ENCODE measurements around the gene CETP. TPM values are rescaled to one million over a fixed set of nuclear protein-coding genes. Genes with fewer than 3 reads are reported as not detected.

Gene CETP
- total RNA-seq, 2 experiments from 2014 or later = not detected

DNA sequence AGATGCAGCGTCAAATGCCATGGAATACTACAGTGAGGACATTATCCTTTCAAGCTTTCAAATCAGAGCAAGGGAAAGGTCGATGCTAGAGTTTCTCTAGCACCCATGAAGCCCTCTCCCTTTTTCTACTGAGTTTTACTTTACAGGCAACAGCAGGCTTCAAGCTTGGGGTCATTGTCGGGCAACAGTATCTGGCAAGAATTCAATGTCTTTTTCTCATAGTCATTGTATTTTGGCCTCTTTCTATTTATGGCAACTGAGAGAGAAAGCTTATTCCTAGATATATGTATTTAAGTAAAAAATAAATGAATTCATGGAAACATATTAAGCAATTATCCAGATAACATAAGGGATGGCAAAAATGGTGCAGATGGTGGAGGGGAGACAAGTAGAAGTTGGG lies 364 bp upstream of the CETP start:
- ChIA-PET CTCF (interaction anchor here (1.3 to 6.1 kb wide), 2 partner anchors 9 to 80 kb away, joined by 3 to 89 read pairs; no protein-coding TSS in a partner anchor), POLR2A (interaction anchor here (1.5 kb wide), 2 partner anchors 16 to 30 kb away, joined by 3 to 8 read pairs; no protein-coding TSS in a partner anchor)
- ATAC-seq = no peak
- no peaks in the 10 kb centered on the region for H3K36me3 Mint-ChIP-seq (ENCODE audit: low read depth)
- no peaks in the 10 kb centered on the region for H3K9me3 Mint-ChIP-seq (ENCODE audit: insufficient read depth)
- no peak overlapping the region for H3K4me3 Mint-ChIP-seq
- H3K27me3 Mint-ChIP-seq (ENCODE audit: low read depth) = peaks cover 2% of the 10 kb centered on the region
- DNase-seq = no peak
- no peak overlapping the region for H3K27ac Mint-ChIP-seq
- H3K4me1 Mint-ChIP-seq (ENCODE audit: low read depth) = peaks cover 22% of the 10 kb centered on the region

DNA sequence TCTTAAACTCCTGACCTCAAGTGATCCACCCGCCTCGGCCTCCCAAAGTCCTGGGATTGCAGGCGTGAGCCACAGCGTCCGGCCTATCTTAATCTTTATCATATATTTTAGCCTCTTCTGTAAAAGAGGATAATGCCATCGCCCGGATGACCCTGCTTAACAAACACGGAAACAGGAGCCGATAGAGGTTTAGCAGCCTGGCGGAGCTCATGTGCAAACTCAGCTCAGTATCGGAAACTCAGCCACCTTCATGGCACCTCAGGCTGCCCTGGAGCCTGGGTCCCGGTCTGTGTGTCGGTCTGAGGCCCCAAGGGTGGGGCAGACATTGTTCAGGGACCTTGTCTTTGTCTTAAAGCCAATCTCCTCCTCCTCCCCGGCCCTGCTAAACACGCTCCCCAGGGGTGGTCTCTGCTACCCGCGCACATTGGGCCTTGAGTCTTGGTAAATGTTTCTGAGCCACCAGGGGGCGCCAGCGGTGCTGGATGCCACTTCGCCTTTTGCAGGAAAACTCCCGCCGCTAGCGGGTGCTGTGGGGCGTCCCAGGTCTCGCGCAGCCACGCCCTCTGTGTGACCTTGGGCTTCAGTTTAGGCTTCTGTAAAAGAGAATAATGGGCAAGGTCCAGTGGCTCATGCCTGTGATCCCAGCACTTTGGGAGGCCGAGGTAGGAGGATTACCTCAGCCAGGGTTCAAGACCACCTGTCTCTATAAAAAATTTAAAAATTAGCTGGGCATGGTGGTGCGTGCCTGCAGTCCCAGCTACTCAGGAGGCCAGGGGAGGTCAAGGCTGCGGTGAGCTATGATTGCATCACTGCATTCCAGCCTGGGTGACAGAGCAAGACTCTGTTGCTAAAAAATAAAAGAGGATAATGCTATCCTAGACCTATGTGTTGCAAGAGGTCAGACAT lies 2.7 kb downstream of the CETP start:
- ATAC-seq = peak; percentile 90
- peaks cover 2% of the 10 kb centered on the region for H3K27me3 Mint-ChIP-seq (ENCODE audit: low read depth)
- H3K27ac Mint-ChIP-seq = peak overlapping the region; percentile 68
- ChIA-PET POLR2A (interaction anchor here (0.6 to 4.1 kb wide), 6 partner anchors 25 to 82 kb away, joined by 3 to 25 read pairs (median 4); partner anchors contain the start of gene NLRC5), CTCF (interaction anchor here (0.5 to 6.1 kb wide), 76 partner anchors 12 to 356 kb away, joined by 3 to 107 read pairs (median 4); partner anchors contain the start of genes HERPUD1, MT2A, NLRC5 and SLC12A3)
- H3K4me3 Mint-ChIP-seq = no peak overlapping the region
- DNase-seq = peak; percentile 97
- H3K4me1 Mint-ChIP-seq (ENCODE audit: low read depth) = peaks cover 22% of the 10 kb centered on the region
- no peaks in the 10 kb centered on the region for H3K9me3 Mint-ChIP-seq (ENCODE audit: insufficient read depth)
- no peaks in the 10 kb centered on the region for H3K36me3 Mint-ChIP-seq (ENCODE audit: low read depth)

DNA sequence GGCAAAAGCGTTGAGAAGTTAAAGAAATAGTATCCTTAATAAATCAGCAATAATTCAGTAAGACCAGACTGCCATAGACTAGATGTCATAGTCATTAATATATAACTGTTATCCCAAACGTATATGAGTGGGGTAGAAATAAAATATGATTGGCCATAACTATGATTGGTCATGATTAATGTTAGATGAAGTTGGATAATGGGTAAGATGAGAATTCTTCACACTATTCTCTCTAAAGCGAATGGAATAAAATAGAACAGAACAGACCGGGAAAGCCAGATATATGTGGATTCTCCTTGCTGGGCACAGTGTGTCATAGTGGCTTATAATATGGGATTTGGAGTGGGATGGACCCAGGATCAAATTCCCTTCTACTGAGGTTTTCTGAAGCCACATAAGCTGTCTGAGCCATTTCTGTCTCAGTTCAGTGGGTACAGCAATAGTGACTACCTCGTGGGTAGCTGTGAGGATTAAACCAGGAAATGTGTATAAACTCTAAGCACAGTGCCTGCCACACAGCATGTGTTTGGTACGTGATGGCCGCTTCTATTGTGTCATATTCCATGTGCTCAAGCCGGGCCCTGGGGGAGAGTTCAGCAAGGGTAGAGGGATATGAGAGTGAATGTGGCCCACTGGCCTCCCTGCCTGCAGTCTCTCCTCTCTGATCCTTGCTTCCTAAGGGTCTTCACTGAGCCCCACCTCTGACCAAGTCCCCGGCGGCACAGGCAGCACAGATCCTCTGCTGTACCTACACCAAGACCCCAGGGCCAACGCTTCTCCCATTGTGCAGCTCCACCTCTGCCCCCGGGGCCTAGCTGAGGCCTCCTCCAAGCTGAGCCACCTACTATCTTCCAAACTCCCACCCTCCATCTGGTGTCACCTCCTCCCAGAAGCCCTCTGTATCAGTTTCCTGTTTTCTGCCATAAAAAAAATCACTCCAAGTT lies 3.7 kb downstream of the CETP start:
- no peaks in the 10 kb centered on the region for H3K9me3 Mint-ChIP-seq (ENCODE audit: insufficient read depth)
- ATAC-seq (no peak), DNase-seq (no peak)

DNA sequence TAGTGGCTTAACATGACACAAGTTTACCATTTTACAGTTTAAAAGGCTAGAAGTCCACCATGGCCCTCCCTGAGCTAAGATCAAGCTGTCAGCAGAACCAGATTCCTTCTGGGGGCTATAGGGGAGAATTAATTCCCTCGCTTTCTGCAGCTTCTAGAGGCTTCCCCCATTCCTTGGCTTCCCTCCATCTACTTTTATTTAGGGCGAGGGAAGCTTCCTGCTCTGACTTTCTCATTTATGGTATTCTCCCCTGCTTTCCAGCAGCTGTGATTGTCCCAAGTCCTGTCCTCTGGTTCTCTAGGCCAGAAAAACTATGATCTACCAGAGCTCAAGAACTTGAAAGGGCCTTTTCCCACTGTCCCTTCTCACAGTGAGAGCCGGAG lies 4.3 kb downstream of the CETP start:
- Mint-ChIP-seq H3K27me3 (ENCODE audit: low read depth) (no peaks in the 10 kb centered on the region), H3K4me3 (no peak overlapping the region), H3K4me1 (ENCODE audit: low read depth) (peaks cover 23% of the 10 kb centered on the region), H3K36me3 (ENCODE audit: low read depth) (no peaks in the 10 kb centered on the region), H3K9me3 (ENCODE audit: insufficient read depth) (no peaks in the 10 kb centered on the region), H3K27ac (peak overlapping the region; percentile 68)
- DNase-seq (no peak), ATAC-seq (no peak)
- CTCF ChIA-PET = interaction anchor here (0.6 to 6.1 kb wide), 21 partner anchors 9 to 204 kb away, joined by 3 to 107 read pairs (median 4); partner anchors contain the start of gene NLRC5
- POLR2A ChIA-PET = interaction anchor here (1.2 to 4.1 kb wide), 4 partner anchors 17 to 76 kb away, joined by 3 to 25 read pairs (median 4); partner anchors contain the start of gene NLRC5

More for the DNA sequence above, 3.7 kb downstream of the CETP start:
- Mint-ChIP-seq H3K27me3 (ENCODE audit: low read depth) (no peaks in the 10 kb centered on the region), H3K4me1 (ENCODE audit: low read depth) (peaks cover 22% of the 10 kb centered on the region), H3K36me3 (ENCODE audit: low read depth) (no peaks in the 10 kb centered on the region), H3K4me3 (no peak overlapping the region), H3K27ac (peak overlapping the region; percentile 68)
- ChIA-PET CTCF (interaction anchor here (0.6 to 6.1 kb wide), 43 partner anchors 8 to 222 kb away, joined by 3 to 107 read pairs (median 5); partner anchors contain the start of genes HERPUD1, NLRC5 and SLC12A3), POLR2A (interaction anchor here (1.2 to 4.1 kb wide), 5 partner anchors 18 to 76 kb away, joined by 3 to 25 read pairs (median 3); partner anchors contain the start of gene NLRC5)

DNA sequence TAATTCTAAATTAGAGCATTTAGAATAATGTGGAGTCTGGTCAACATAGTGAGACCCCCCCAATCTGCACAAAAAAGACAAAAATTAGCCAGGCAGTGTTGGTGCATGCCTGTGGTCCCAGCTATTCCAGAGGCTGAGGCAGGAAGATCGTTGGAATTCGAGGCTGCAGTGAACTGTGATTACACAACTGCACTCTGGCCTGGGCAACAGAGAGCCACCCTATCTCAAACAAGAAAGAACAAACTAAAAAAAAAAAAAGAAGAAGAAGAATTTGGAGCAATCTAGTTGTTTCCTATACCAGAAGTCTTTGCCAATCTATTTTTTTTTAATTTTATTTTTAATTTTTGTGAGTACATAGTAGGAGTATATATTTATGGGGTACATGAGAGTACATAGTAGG lies 6.0 kb downstream of the CETP start:
- CTCF ChIA-PET = interaction anchor here (1.1 to 4.8 kb wide), 3 partner anchors 18 to 116 kb away, joined by 3 to 107 read pairs (median 18); partner anchors contain the start of gene NLRC5
- DNase-seq (no peak), ATAC-seq (no peak)
- POLR2A ChIA-PET = interaction anchor here (0.6 to 4.1 kb wide), 2 partner anchors 8 to 74 kb away, joined by 3 to 25 read pairs; no protein-coding TSS in a partner anchor
- Mint-ChIP-seq H3K9me3 (ENCODE audit: insufficient read depth) (no peaks in the 10 kb centered on the region), H3K27ac (no peak overlapping the region), H3K36me3 (ENCODE audit: low read depth) (no peaks in the 10 kb centered on the region), H3K4me1 (ENCODE audit: low read depth) (peaks cover 28% of the 10 kb centered on the region), H3K4me3 (no peak overlapping the region), H3K27me3 (ENCODE audit: low read depth) (no peaks in the 10 kb centered on the region)

DNA sequence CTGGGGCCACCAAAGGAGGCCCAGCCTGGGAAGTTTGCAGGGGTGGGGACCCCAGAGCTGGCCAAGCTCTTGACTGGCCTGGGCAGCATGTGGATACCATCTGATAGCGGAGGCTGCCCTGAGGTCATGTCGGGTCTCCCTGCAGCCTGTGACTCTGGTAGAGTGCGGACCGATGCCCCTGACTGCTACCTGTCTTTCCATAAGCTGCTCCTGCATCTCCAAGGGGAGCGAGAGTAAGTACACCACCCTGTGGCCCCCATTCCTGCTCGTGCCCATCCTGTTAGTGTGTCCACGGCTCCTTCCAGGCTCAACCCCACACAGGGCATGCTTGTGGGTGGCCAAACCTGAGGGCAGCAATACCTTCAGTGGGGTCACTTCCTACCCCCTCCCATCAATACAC lies 8.0 kb downstream of the CETP start:
- H3K27me3 Mint-ChIP-seq (ENCODE audit: low read depth) = no peaks in the 10 kb centered on the region
- CTCF ChIA-PET = interaction anchor here (1.3 to 1.4 kb wide), 3 partner anchors 8 to 114 kb away, joined by 3 to 6 read pairs (median 4); partner anchors contain the start of gene CETP

DNA sequence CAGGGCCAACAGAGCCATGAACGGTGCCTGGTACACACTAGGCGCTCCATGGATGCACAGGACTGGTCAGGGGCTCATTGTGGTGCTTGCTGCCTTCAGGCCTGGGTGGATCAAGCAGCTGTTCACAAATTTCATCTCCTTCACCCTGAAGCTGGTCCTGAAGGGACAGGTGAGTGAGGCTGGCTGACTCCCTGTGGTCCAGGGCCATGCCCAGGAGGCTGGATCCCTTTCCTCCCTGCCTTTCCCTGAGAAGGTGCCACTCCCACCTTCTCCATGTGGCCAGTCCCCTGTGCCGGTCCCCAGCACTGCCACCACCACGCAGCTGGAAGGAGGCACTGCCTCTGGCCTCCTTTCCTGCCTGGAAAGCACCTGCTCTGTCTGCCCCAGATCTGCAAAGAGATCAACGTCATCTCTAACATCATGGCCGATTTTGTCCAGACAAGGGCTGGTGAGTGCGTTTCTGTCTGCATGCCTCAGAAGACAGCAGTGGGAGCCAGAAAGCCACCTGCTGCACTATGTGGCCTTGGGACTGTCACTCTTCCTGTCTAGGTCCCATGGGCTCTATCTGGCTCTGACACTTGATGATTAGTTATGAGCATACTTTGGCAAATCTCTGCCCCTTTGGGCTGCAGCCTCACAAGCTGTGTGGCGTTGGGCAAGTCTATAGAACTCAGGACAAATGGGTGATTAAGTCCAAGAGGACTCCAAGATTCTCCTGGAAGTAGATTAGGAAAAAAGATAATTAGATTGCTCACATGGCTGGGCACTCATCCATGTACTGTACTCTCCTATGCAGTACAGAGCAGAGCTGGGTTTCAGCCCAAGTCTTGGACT lies 9.4 kb downstream of the CETP start:
- no peaks in the 10 kb centered on the region for H3K9me3 Mint-ChIP-seq (ENCODE audit: insufficient read depth)
- no peaks in the 10 kb centered on the region for H3K27me3 Mint-ChIP-seq (ENCODE audit: low read depth)
- ChIA-PET POLR2A (interaction anchor here (1.0 to 4.4 kb wide), 7 partner anchors 11 to 107 kb away, joined by 3 to 21 read pairs (median 4); partner anchors contain the start of gene NLRC5), CTCF (interaction anchor here (1.0 to 1.4 kb wide), 5 partner anchors 9 to 113 kb away, joined by 3 to 6 read pairs (median 4); partner anchors contain the start of gene CETP)
- no peak overlapping the region for H3K27ac Mint-ChIP-seq
- H3K4me3 Mint-ChIP-seq = no peak overlapping the region
- ATAC-seq = no peak
- no peak for DNase-seq
- H3K4me1 Mint-ChIP-seq (ENCODE audit: low read depth) = peaks cover 25% of the 10 kb centered on the region
- no peaks in the 10 kb centered on the region for H3K36me3 Mint-ChIP-seq (ENCODE audit: low read depth)

More for the DNA sequence above, 8.0 kb downstream of the CETP start:
- ATAC-seq = no peak
- Mint-ChIP-seq H3K9me3 (ENCODE audit: insufficient read depth) (no peaks in the 10 kb centered on the region), H3K27ac (no peak overlapping the region), H3K4me3 (no peak overlapping the region), H3K36me3 (ENCODE audit: low read depth) (no peaks in the 10 kb centered on the region), H3K4me1 (ENCODE audit: low read depth) (peaks cover 30% of the 10 kb centered on the region)
- DNase-seq = no peak
- POLR2A ChIA-PET = interaction anchor here (0.8 to 4.4 kb wide), 5 partner anchors 12 to 108 kb away, joined by 3 to 21 read pairs (median 3); partner anchors contain the start of gene NLRC5

DNA sequence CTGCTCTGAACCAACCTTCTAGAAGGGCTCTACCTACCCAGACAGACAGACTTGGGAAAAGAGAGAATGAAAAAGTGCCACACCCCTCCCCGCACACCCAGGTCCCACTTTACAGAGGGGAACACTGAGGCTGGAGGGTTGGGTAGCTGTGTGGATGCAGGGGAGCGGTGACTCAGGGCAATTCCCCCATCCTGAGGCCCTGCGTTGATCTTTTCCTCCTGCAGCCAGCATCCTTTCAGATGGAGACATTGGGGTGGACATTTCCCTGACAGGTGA lies 10.0 kb downstream of the CETP start:
- ChIA-PET POLR2A (interaction anchor here (0.9 to 4.4 kb wide), 6 partner anchors 9 to 39 kb away, joined by 3 to 21 read pairs (median 4); partner anchors contain the start of gene NLRC5), CTCF (interaction anchor here (1.0 to 10.2 kb wide), 4 partner anchors 7 to 112 kb away, joined by 4 to 87 read pairs (median 4); no protein-coding TSS in a partner anchor)
- no peak overlapping the region for H3K4me3 Mint-ChIP-seq
- ATAC-seq = no peak
- H3K27ac Mint-ChIP-seq = no peak overlapping the region
- DNase-seq = no peak
- H3K4me1 Mint-ChIP-seq (ENCODE audit: low read depth) = peaks cover 27% of the 10 kb centered on the region
- H3K9me3 Mint-ChIP-seq (ENCODE audit: insufficient read depth) = no peaks in the 10 kb centered on the region
- peaks cover 3% of the 10 kb centered on the region for H3K36me3 Mint-ChIP-seq (ENCODE audit: low read depth)
- H3K27me3 Mint-ChIP-seq (ENCODE audit: low read depth) = no peaks in the 10 kb centered on the region

DNA sequence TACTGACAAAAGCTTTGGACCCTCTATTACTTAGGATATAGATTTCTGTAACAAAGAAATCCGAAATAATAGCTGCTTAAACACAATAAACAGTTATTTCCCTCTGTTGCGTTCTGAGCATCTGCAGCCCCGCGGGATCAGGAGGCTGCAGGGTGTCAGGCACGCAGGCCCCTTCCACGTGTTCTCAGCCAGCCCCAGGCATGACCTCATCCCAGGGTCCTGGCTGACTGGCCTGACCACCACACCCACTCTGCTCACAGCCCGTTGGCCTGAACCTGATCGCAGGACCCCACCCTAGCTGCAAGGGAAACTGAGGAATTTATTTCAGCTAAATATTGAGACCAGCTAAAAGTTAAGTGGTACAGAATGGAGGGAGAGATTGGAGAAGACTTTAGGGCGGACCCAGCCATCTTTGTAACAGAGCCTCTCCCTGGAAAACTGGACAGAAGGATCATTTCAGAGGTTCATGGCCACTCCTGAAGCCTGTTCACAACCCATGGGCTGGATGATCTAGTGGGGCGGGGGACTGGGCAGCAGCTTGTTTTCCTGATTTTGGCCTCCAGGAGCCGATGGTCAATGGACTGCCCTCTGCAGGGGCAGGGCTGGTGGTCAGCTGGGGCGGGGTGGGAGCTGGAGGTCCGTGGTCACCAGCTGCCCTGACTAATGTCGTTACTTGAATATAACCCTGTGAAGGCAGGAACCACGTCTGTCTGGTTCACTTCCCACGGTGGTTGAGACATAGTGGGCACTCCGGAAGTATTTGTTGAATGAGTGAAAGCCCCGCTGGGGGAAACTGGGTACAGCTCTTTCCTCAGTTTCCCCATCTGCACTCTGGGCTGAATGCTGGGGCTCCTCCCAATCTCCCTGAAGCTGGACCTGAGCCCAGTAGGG lies 10.9 kb downstream of the CETP start:
- POLR2A ChIA-PET = interaction anchor here (0.6 to 4.4 kb wide), 6 partner anchors 9 to 40 kb away, joined by 3 to 21 read pairs (median 3); partner anchors contain the start of gene NLRC5
- H3K9me3 Mint-ChIP-seq (ENCODE audit: insufficient read depth) = no peaks in the 10 kb centered on the region
- H3K36me3 Mint-ChIP-seq (ENCODE audit: low read depth) = peaks cover 8% of the 10 kb centered on the region
- H3K27ac Mint-ChIP-seq = no peak overlapping the region
- H3K4me3 Mint-ChIP-seq = no peak overlapping the region
- no peaks in the 10 kb centered on the region for H3K27me3 Mint-ChIP-seq (ENCODE audit: low read depth)
- no peak for ATAC-seq
- CTCF ChIA-PET = interaction anchor here (0.6 to 10.2 kb wide), 3 partner anchors 8 to 69 kb away, joined by 3 to 87 read pairs (median 4); no protein-coding TSS in a partner anchor
- DNase-seq = no peak
- H3K4me1 Mint-ChIP-seq (ENCODE audit: low read depth) = peaks cover 32% of the 10 kb centered on the region
